GM19468 (cell line): ENCODE data around the gene SOWAHA.
"Not testable (repeated sequence)": the region's sequence is repeated elsewhere in the genome, so short reads cannot be mapped to it uniquely, and the experiment has no call there.

Source experiments
- ATAC-seq: cut with Tn5 transposase; IDR thresholded peaks from one replicate; pipeline ENCODE4 v1.9.1; 2021; ENCODE audit warnings: mild to moderate bottlenecking, moderate library complexity, moderate number of reproducible peaks; ENCODE audit not compliant: unreplicated experiment; ENCODE audit errors: extremely low read depth

Gene SOWAHA

DNA sequence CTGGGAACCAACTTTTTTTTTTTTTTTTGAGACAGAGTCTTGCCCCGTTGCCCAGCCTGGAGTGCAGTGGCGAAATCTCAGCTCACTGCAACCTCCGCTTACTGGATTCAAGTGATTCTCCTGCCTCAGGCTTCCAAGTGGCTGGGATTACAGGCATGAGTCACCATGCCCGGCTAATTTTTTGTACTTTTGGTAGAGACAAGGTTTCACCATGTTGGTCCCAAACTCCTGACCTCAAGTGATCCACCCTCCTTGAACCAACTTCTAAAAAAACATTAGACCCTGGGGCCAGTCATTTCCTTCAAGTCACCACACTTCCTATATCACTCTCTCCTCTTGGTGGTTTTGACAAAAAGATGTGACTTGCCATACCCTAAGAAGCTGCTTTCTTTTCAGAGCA is 28.2 kb downstream of the SOWAHA start:
- ATAC-seq, result no peak

DNA sequence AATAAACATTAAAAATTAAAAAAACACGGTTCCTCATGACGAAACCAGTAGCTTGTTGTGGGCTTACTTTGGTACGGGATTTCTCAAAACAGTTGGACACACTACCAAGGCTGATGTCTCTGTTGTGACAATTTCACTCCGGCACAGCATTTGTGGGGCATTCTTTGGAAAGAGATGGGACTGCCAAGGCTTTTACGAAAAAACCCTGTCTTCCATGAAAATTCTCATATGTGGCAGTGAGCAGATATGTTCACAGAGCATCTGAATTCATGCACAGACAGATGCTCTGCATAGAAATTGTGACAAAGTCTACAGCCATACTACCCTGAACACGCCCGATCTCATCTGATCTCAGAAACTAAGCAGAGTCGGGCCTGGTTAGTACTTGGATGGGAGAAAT is 35.2 kb downstream of the SOWAHA start:
- no peak for ATAC-seq

DNA sequence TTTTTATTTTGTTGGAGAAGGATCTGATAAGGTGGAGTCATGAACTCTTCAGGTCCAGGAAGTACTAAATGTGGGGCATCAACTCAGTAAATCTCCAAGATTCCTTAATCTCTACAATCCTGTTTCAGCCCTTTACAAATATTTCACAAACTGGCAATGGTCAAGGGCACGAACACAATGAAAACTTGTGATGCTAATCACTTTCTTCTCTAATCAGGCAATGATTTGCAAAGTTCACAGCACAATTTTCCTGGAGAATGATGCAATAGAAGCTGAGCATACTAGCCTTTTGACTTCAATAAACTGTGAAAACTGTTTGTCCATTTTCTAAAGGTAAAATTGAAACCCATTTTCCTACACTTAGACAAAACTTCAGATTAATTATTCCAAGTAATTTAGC is 36.2 kb downstream of the SOWAHA start:
- no peak for ATAC-seq

DNA sequence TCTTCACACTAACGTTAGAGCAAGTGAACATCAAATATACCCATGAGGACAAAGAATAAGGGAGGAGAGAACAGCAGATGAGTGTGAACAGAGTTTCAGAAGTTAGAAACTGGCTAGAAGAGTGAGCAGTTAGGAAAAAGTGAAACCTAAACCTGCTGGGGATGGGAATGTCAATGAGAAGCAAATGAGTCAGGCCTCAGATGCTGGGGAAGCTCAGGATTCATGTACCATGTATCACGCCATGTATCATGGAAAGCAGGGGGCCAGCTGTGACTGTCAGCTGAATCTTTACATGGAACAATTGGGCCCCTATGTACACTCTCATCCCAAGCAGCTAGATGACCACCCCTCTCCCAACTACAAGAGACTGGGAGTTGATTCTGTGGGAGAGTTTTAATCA is 37.0 kb downstream of the SOWAHA start:
- no peak for ATAC-seq

DNA sequence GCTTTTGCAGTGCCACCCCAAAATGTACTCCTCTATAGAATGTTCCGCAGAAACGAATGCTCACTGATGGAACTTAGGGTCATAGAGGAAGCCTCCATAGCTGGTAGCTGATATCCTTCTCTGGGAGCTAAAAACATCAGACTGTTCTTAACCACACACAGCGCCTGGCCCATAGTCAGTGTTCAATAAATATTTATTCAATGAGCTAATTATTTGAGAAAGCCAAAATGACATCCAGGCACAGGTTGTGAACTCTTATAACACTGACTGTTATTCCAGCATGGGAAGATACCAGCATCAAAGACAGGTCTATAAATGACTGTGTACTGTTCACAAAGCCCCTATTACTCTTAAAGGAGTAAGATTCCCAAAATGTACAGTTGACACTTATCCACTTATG is 40.2 kb downstream of the SOWAHA start:
- no peak for ATAC-seq

DNA sequence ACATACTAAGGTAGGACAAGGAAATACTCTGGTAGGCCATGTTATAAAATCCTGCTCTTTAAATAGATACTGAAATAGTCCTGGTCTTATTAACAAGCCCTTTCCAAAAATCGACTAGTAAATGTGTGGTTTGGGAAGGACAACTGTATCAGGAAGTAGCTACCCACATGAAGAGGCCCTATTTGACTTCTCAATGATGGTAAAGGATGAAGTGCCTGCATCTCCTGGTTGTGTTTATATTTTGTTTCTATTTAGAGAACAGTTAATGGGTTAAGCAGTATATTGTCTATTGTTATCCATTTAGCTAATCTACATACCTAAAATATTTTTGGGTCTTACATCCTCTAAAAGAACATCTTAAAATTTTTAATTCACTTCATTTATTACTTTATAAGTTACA is 40.7 kb downstream of the SOWAHA start:
- ATAC-seq, result no peak

DNA sequence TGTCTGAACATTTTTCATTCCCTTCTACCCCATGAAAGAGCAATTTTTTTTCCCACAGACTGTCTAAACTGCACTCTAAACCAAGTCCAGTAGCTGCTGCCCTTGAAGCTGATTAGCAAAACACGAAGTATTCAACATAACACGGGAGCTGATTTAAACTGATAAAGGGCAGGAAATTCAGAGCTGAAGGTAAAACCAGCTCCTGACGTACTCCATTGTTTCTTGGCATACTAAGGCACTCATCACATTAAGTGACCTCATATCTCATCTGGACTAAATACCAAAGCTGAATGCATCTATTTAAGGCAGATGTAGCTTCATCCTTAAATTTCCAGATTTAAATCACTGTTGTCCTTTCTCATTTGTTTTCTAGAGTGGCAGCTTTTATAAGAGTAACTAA is 41.2 kb downstream of the SOWAHA start:
- no peak for ATAC-seq

DNA sequence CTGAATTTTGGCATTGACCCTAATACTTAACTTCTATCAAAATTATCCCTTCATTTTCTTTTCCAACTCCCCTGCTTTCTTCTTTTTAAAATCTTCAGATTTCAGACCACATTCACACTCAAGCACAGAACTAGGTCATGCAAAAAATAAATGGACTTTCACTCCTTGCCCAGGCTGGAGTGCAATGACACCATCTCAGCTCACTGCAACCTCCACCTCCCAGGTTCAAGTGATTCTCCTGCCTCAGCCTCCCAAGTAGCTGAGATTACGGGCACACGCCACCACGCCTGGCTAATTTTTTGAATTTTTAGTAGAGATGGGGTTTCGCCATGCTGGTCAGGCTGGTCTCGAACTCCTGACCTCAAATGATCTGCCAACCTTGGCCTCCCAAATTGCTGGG is 41.9 kb downstream of the SOWAHA start:
- not testable (repeated sequence) for ATAC-seq

DNA sequence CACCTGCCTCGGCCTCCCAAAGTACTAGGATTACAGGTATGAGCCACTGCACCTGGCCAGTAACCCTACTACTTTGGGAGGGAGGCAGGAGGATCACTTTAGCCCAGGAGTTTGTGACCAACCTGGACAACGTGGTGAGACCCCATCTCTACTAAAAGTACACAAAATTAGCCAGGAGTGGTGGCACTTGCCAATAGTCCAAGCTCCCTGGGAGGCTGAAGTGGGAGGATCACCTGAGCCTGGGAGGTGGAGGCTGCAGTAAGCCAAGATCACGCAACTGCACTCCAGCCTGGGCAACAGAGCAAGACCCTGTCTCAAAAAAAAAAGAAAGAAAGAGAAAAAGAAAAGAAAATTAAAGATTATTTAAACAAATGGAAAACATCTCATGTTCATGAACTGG is 42.9 kb downstream of the SOWAHA start:
- ATAC-seq, result no peak

DNA sequence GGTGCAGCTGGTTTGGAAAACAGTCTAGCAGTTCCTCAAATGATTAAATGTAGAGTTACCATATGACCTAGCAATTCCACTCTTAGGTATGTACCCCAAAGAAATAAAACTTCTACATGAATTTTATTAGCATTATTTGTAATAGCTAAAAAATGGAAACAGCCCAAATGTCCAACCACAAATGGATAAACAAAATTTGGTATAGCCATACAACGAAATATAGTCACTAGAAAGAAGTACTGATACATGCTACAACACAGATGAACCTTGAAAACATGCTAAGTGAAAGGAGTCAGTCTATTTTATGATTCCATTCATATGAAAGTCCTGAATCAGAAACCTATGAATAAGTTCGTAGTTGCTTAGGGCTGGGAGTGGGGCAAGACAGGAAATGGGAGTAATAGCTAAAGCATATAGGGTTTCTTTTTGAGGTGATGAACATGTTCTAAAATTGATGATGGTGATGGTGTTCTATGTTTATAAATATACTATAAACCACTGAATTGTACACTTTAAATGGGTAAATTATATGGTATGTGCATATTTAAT is 46.9 kb downstream of the SOWAHA start:
- ATAC-seq, result no peak

DNA sequence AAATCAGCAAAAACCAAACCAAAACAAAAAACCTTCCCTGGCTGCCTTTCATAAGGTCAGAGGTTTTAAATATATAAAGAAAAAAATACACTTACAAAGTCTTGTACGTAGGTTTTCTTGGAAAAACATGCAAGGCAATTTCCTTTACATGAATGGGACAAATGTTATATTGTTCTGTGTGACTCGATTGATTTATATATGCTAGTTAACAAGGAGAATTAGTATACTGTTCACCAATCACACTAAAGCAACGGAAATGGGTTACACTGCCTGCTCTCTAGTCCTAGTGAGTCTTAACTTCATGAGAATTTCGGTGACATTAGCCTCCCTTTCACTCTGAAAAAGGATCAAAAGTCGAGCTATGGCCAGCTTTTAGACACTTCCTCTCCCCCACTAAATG is 47.6 kb downstream of the SOWAHA start:
- no peak for ATAC-seq

DNA sequence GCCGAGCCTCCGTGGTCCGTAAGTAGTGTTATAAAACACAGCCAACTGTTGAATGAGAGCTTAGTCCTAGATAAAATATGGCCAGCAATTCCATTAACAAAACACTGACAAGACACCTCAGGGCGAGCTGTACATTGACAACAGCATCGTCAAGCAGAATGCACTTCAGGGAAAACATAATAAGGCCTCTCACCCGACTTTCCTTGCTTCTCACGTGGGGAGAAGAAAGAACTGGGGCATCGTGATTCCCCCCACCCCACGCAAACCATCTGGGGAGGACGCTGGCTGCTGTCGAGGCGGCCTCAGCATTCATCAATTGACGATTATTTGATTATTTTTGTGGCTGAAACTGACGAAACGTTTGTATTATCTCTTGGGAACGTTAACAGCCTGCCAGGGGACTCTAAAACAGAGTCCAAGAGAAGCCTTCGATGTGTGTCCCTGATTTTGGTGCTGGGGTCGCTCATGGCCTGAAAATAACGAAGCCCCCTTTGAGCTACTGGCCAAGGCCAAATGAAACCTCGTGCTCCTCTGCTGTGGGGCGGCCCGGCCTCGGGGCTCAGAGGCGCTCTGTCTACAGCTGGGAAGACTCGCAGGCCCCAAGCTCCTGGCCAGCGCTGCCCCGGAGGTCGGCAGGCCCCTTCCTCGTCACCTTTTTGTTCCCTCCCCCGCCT is 52.7 kb downstream of the SOWAHA start:
- no peak for ATAC-seq
